Forelimb muscle (tissue), 1 donor: ENCODE data around the gene COX19. TPM values are rescaled to one million over a fixed set of nuclear protein-coding genes. Genes with fewer than 3 reads are reported as not detected.
"Not testable (repeated sequence)": the region's sequence is repeated elsewhere in the genome, so short reads cannot be mapped to it uniquely, and the experiment has no call there.

Experiments used
- DNase-seq: peaks from one replicate; pipeline ENCODE4 v3.0.0-alpha.2; 2013; ENCODE audit warnings: low read depth
- polyA plus RNA-seq: library from polyadenylated mRNA; unstranded; fragments of 120-200 nt; gene quantifications from one replicate; pipeline ENCODE4 v1.2.1, GENCODE V29; 2013; ENCODE audit not compliant: insufficient read length

Gene COX19
- polyA plus RNA-seq, 1 donor, result 11.6 TPM

DNA sequence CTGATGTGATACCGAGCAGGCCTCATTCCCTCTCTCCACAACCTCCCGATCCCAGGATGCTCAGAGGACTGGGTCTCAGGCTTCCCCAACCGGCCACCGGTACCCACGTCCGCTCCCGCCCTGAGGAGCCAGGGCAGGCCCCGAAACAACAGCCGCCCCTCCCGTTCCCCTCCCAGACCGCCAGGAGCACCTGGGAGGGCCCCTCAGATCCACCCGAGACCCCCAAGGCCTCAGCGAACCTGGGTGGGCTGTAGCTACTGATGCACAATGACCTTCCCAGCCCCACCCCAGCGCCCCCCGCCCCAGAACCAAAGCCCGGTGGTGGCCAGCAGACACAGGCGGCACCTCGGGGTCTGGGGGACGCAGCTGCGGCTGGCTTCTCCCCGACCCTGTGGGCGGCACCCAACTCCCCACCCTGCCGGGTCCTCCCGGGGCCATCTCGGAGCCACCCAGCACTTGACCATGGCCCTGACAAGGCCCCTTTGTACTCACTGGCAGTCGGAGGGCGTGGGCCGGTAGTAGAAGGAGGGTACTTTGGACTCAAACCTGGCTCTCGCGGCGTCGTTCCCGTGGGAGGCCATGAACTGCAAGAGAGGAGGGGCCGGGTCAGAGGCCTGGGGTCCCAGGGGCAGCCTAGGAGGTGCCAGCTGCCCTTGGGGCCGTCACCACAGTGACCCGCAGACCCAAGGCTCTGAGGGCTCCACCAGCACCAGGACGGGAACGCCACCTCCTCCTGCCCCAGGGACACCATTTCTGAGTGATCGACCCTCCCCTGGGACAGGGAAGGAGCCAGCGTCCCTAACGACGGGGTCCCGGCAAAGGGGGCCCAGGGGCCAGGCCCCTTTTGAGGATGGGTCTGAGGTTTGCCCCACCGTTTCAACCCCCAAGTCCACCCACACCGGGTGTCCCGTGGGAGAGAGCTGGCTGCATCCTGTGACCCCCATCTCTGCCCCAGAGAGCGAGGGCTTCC, 49.0 kb downstream of the COX19 start:
- no peak for DNase-seq

DNA sequence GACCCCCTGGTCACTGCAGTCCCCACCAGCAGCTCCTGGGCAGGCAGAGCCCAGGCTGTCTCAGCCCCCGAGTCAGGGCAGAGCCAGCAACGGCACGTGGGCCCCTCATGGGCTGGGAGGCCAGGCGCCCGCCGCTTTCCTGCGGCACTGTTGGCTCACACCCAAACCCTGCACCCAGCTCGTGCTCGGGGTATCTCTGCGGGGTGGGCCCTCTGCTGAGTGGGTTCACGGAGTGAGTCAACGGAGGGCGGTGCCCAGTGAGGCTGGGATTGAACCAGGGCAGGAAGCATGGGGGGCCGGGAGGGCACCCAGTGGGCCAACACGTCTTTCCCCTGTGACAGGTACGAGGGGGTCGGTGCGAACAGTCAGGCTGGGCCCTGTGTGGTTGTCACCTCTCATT, 49.7 kb downstream of the COX19 start:
- no peak for DNase-seq

DNA sequence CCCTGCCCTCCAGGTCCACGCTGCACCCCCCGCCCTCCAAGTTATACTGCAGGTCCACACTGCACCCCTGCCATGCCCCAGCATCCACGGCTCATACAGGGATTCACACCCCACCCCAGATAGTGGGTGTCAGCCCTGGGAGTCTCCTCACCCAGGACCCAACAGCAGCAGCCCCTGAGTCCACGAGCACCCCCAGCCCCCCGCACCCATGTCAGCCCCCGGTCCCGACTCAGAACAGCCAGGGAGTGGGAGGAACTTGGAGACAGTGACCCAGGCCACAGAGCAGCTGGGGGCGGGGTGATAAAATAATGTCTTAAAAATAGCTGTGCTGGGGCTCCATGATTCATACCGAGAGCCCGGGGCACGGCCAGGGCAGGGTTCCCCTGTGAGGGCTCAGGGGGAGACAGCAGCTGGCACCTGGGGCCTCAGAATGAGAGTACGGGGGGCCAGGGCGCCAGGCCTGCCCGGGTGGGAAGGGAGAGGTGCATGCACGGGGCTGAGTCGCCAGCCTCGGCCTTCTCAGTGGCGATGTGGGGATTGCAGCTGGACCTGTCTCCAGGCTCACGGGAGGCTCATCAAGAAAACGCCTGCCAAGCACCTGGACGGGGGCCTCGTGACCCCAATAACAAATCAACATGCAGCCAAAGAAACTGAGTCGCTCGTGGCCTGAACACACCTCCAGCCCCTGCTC, 50.7 kb downstream of the COX19 start:
- no peak for DNase-seq

DNA sequence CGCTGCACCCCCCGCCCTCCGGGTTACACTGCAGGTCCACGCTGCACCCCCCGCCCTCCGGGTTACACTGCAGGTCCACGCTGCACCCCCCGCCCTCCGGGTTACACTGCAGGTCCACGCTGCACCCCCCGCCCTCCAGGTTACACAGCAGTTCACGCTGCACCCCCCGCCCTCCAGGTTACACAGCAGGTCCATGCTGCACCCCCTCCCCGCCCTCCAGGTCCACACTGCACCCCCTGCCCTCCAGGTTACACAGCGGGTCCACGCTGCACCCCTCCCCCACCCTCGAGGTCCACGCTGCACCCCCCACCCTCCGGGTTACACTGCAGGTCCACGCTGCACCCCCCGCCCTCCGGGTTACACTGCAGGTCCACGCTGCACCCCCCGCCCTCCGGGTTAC, 51.3 kb downstream of the COX19 start:
- DNase-seq, result not testable (repeated sequence)

DNA sequence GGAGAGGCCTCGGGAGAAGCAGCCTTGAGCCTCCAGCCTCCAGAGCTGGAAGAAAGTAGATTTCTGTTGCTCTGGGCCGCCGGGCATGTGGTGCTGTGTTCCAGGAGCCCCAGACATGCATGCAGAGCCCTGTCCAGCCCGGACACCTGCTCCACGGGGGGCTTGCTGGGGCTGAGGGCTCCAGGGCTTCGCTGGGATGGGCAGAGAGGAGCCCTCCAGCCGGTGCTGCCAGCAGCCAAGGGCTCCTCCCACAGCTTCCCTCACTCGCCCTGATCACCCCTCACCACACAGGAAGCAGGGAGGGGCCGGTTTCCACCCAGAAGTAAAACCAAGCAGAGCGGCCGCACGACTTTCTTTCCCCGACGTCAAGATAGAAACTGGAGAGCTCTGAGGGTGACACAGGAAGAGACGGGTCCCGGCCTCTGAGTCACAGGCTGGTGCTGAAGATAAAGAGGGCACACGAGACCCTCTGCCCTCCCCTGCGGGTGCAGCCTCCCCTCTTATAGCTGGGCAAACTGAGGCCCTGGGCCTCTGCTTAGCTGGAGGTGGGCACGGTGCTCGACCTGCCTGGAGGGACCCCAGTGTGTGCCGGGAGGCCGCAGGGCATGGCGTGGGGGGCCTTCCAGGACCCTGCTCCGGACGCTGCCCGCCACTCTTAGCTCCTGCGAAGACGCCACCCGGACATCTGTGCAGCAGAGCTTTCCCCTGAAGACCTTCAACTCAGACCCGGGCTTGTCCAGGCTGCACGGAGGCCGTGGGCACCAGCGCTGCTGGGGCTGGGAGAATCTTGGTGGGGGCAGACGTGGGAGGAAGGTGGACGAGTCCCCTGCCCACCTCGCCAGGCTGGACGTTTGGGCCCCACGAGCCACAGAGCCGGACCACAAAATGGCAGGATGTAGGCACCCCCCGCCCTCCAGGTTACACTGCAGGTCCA, 52.0 kb downstream of the COX19 start:
- no peak for DNase-seq

DNA sequence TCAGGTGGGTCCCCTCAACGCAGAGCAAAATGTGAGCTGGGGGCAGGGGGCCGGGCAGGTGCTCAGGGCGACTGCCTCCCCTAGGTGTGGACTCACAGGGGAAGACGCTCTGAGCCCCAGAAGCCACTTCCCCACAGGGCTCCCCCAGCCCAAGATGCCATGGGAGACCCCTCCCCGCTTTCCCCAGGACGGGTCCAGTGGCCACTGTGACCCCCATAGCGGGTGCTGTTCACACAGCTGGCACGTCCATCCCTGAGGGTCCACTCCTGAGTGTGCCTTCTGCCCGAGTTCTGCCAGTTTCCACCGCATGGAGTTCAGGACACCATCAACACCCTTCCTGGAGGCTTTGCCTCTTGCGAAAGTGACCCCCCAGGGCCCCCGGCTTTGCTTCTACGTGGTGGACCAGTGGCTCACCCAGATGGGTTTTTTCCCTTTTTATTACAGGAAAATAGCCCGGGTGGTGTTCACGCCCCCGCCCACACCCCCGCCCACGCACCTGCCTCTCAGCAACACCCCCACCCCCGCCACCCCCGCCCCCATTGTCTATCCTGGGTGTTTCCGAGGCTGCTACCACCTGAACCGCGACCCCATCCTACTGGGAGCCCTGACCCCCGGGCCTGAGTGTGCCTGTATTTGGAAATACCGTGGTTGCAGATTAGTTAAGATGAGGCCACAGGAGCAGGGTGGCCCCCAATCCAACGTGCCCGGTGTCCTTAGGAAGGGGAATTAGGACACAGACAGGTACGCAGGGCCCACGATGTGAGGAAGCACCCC, 52.8 kb downstream of the COX19 start:
- DNase-seq, result no peak

DNA sequence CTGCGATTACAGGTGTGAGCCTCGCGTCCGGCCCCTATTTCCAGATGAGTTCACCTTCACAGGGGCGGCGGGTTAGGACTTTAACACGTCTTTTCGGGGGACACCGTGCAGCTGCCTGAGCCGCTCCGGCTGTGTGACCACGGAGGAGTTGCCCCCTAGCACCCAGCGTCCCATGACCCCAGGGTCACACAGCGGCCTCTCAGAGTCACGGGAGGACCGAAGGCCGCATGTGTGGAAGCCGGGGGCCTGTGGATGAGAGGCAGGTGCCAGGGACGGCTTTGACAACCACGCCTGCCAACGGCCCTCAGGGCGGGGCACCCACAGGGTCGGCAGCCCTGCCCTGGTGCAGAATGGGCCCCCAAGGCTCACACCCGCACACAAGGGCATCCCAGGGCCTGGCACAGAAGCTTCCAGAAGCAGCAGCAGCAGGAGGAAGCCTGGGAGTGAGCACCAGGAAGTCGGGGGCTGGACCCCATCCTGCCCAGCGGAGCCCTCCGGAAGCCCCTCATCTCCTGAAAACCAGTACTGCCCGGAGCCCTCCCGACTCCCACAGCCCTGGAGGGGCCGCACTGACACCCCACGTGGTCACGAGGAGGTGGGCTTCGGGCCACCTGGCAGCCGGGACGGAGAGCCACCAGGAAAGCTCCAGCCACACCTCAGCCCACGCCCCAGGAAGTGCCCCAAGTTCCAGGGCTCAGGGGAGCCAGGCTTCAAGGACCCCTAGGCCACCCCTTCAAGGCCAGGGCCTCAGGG, 53.6 kb downstream of the COX19 start:
- DNase-seq, result no peak

DNA sequence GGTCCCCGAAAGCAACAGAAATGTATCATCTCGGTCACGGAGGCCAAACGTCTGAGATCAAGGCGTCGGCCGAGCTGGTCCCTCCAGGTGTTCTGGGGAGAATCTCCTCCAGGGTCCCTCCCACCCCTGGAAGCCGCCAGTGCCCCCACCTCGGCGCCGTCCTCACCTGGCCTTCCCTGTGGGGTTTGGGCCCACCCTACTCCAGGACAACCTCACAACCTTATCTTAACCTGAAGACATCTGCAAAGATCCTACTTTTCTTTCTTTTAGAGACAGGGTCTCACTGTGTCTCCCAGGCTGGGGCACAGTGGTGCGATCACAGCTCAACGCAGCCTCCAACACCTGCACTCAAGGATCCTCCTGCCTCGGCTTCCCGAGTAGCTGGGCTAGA, 54.3 kb downstream of the COX19 start:
- DNase-seq, result no peak

DNA sequence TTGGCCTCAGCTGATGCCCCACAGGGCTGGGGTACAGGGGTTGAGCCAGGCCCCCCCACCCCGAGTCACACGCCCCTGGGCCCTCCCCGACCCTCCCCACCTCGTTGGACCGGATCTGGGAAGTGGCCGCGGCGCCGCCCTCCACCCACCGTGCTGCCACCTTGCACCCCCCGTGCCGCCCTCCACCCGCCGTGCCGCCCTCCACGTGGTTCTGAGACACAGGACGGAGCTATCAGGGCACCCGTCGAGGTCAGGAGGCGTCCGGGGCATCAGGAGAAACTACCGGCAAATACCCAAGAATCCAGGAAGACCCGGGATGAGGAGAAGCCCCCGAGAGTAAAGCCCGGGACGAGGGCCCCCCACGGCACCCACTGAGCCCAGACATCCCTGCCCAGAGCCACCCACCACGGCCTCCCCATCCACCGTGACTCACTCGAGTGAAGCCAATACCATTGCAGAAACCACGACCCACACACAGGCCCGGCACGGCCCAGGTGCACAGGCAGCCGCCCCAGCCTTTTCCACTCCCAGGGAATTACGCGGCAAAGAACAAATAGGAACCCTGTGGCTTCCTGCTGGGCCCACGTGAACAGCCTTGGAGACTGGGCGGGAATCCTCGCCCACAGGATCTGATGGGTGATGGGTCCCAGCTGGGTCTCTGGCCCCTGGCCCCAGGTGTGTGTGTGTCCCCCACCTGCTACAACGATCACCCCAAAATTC, 54.8 kb downstream of the COX19 start:
- DNase-seq, result no peak

DNA sequence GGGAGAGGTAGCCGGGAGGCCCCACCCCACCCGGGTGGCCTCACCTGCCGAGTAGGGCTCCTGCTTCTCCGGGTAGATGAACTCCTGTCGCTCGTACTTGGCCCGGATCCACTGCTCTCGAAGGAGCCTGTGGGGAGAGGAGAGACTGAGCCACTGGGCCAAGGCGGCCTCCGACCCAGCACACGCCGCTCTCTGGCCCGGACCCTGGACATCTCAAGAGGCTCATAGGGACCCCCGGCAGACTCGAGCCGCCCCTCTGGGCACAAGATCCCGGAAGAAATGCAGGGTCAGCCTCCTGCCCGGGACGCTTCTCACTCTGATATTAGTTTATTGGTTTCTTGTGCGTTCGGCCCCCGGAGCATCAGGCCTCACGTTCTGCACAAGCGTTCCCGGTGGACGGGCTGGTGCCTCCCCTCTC, 55.4 kb downstream of the COX19 start:
- DNase-seq, result no peak

DNA sequence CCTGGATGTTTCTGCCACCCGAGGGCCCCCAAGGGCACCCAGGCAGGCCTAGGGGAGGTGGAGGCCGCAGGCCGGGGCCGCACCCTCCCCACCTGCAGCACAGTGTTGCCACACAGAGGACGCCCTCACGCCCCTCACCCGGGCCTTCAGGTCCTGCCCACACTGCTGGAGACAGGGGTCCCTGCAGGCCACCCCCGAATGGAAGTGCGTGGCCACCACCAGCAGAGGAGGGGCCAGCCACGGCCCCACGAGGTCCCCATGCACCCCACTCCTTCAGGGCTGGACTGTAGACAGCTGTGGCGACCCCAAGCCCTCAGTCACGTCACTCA, 56.3 kb downstream of the COX19 start:
- DNase-seq, result no peak

DNA sequence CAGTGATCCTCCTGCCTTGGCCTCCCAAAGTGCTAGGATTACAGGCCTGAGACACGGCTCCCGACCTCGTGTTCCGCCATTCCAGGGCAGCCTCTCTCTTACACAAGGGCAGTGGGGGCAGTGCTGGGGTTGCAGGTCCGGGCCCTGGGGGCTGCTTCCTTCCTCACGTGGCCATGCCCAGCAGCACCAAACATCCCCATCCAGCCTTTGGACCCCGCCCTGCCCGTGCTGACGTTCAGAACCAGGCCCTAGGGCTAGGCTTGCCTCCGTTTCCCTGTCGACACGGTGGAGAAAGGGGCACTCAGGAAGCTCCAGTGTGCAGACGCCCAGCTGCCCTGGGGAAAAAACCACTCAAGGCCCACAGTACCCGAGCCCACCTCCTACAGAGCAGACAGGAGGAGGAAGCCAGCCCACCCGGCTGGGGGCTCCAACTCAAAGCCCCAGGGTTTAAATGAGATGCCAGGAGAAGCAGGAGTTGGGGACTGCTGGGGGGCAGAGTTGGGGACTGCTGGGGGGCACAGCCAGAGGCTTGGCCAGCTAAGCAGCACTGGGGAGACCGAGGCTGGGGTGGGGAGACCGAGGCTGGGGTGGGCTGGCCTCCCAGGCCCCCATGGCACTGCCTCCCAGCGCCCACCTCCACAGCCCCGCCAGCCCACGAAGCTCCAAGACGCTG, 56.8 kb downstream of the COX19 start:
- DNase-seq, result no peak

DNA sequence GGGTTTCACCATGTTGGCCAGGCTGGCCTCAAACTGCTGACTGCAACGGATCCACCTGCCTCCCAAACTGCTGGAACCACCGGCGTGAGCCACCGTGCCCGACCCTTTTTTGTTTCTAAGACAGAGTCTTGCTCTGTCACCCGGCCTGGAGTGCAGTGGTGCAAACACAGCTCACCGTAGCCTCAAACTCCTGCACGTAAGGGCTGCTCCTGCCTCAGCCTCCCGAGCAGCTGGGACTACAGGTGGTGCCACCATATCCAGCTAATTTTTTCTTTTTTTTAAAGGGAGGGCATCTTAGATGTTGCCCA, 57.3 kb downstream of the COX19 start:
- no peak for DNase-seq

DNA sequence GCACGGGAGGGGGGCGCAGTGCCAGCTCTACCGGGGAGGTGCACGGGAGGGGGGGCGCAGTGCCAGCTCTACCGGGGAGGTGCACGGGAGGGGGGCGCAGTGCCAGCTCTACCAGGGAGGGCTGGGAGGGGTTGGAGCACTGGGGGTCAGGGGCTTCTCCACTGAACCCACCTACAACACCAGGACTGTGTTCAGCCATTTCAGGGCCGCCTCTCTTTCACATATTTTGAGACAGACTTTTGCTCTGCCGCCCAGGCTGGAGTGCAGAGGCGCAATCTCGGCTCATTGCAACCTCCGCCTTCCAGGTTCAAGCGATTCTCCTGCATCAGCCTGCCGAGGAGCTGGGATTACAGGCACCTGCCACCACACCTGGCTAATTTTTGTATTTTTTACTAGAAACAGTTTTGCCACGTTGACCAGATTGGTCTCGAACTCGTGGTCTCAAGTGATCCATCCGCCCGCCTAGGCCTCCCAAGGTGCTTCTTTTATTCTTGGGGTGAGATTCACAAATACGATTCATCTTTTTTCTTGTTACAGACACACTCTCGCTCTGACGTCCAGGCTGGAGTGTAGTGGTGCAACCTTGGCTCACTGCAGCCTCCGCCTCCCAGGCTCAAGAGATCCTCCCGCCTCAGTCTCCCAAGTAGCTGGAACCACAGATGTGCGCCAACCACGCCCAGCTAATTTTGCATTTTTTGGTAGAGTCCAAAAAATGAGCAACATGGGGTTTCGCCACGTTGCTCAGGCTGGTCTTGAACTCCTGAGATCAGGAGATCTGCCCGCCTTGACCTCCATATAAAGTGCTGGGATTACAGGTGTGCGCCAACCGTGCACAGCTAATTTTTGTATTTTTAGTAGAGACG, 57.9 kb downstream of the COX19 start:
- DNase-seq, result no peak

DNA sequence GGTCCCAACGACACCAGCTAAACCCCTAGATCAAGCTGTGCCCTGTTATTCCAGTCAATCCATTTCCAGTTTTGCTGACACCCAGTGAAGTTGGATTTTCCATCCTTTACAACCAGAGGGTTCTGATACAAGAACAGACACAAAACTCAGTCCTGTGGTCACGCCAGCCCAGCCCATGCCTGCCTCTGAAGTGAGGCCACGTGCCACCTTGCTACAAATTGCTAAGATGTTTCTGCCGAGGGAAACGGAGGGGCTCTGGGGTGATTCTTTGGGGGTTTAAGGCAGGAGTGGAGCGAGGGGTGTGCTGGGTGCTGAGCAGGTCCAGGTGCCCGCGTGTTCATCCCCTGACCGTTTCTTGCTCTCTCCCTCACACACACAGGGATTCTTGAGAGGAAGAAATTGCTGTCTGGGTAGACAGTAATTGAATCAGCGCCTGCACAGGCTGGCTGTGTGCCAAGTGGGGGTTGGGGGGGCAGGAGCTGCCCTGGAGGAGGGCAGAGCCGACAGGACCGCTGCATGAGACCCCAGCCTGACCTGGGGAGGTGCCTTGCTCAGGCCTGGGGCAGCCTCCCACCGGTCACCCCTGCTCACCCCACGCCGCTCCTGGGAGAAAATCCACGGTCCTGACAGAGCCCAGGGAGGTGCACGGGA, 58.9 kb downstream of the COX19 start:
- no peak for DNase-seq
